AG10803 (cell line): ENCODE measurements around the gene HIPK3.
"Not testable (repeated sequence)": the region's sequence is repeated elsewhere in the genome, so short reads cannot be mapped to it uniquely, and the experiment has no call there.

Experiments
- DNase-seq: peaks from one replicate; pipeline ENCODE4 v3.0.0; 2010; ENCODE audit warnings: low read depth
- H3K4me3 ChIP-seq: 2 replicates; pipeline ENCODE4 v1.5.1; 2011; ENCODE audit warnings: mild to moderate bottlenecking, low read length, control low read depth
- TF ChIP-seq, protein P1 (sequence below): conservative IDR thresholded peaks from 2 replicates; pipeline ENCODE4 v1.5.1; 2011; ENCODE audit warnings: mild to moderate bottlenecking, low read length, control low read depth, inconsistent platforms

Gene HIPK3

DNA sequence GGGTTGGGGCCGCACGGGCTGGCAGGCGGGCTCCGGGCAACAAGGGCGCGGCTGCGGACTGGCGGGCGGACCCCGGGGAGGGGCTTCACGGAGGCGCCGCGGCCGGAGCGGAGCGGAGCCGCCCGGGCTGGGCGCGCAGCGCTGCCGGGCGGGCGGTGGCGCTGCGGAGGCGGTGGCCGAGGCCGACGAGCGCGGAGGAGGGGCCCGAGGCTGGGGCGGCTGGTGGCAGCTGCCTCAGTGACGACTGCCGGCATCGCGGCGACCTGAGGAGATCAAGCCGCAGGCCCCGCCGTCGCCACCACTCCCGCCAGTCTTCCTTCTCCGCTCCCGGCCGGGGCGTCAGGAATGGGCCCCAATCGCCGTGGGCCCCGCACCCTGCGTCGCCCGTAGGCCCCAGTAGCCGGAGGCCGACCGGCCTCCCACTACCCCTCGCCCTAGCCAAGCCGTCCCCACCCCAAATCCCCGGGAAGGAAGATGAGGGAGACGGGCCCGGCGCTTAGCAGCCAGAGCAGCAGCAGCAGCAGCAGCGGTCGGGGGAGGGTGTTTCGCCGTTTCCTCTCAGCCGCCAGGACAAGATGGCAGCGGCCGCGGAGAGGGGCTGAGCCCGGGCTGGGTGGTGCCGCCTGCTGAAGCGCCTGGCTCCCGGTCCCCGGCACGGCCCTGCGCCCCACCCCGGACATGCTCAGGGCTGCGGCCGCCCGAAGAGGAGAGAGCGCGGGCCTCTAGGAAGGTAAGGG, at the start of gene HIPK3:
Gene HIPK3, plus strand, starts transcription at position 222 of the 737 bp plus-strand sequence.
- DNase-seq, result peak; percentile 84
- TF ChIP-seq, protein P1, sequence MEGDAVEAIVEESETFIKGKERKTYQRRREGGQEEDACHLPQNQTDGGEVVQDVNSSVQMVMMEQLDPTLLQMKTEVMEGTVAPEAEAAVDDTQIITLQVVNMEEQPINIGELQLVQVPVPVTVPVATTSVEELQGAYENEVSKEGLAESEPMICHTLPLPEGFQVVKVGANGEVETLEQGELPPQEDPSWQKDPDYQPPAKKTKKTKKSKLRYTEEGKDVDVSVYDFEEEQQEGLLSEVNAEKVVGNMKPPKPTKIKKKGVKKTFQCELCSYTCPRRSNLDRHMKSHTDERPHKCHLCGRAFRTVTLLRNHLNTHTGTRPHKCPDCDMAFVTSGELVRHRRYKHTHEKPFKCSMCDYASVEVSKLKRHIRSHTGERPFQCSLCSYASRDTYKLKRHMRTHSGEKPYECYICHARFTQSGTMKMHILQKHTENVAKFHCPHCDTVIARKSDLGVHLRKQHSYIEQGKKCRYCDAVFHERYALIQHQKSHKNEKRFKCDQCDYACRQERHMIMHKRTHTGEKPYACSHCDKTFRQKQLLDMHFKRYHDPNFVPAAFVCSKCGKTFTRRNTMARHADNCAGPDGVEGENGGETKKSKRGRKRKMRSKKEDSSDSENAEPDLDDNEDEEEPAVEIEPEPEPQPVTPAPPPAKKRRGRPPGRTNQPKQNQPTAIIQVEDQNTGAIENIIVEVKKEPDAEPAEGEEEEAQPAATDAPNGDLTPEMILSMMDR, result no peak

DNA sequence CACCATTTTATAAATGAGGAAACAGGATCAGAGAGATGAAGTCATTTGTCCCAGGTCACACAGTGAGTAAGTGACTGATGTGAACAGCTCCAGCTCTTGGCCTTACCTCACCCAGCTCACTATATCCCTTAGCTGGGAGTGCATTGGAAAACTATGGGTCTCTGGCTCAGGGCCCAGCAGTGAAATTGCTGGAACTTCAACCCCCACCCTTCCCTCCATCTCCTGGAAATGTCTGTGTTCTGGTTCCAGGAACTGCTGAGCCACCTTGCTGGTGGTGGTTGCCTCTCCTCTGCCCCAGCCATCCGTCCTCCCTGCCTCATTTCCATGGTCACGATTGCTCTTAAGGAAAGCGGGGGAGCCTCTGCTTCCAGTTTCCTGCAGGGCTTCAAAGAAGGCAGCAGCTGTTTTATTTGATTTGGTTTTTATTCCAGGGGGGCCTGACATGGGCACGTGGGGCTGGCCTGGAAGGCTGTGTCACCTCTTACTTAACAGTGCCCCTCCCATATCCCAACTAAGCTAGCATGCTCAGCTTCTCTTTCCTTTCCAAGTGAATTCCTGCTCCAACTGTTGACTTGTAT, 49.7 kb upstream of the HIPK3 start:
- no peak overlapping the region for H3K4me3 ChIP-seq
- no peak for DNase-seq
- TF ChIP-seq, protein P1, result no peak

More for the DNA sequence above, at the start of gene HIPK3:
- H3K4me3 ChIP-seq, result peak within 1 kb of the TSS; percentile 94

DNA sequence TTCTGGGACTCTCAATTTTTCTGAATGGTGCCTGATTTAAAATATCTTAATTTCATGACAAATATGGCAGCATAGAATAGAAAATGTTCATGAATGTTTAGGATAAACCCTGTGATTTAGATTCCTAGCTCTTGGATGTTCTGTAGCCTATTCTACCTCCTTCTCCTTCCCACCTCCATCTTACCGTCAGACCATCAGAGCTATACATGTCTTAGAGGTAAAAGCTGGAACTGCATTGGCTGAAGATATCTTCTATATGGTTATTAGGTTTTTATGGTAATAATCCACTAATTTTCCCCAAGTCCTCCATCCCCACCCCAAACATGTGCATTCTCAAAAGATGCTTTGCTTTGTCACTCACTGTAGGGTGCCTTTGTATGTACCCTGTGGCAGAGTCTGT, 49.0 kb upstream of the HIPK3 start:
- no peak for DNase-seq
- no peak overlapping the region for H3K4me3 ChIP-seq
- TF ChIP-seq, protein P1, result no peak

DNA sequence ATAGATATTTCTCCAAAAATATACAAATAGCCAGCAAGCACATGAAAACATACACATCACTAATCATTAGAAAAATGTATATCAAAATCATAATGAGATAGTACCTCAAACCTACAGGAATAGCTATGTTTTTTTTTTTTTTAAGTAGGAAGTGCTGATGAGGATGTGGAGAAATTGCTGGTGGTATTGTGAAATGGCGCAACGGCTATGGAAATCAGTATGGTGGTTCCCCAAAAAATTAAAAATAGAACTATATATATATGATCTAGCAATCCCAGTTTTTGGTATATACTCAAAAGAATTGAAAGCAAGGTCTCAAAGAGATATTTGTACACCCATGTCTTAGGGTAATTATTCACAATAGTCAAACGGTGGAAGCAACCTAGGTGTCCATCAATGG, 46.0 kb upstream of the HIPK3 start:
- TF ChIP-seq, protein P1, result no peak
- DNase-seq, result no peak
- H3K4me3 ChIP-seq, result no peak overlapping the region

DNA sequence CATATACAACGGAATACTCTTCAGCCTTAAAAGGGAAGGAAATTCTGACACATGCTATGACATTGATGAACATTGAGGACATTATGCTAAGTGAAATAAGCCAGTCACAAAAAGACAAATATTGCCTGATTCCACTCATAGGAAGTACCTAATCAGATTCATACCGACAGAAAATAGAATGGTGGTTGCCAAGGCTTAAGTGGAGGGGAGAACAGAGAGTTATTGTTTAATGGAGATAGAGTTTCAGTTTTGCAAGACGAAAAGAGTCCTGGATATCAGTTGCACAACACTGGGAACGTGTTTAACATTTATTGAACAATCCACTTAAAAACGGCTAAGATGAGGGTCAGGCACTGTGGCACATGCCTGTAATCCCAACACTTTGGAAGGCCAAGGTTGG, 45.6 kb upstream of the HIPK3 start:
- TF ChIP-seq, protein P1, result no peak
- H3K4me3 ChIP-seq, result no peak overlapping the region
- no peak for DNase-seq

DNA sequence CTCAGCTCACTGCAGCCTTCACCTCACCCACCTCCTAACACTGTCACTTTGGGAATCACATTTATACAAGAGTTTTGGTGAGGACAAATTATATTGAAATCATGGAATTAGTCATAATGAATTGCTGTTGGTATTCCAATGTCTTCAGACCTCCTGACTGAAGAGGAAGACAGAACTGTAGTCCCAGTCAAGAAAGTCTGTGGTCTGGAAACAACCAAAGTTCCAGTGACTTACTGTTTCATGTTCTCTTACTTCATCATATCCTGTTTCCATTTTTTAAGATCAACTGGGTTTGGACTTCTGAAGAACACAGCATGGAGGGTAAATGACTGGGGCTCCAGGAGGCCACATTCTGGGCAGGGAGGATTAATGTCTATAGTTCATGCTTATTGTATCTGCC, 43.0 kb upstream of the HIPK3 start:
- peak; percentile 28 for DNase-seq
- no peak overlapping the region for H3K4me3 ChIP-seq
- TF ChIP-seq, protein P1, result no peak

DNA sequence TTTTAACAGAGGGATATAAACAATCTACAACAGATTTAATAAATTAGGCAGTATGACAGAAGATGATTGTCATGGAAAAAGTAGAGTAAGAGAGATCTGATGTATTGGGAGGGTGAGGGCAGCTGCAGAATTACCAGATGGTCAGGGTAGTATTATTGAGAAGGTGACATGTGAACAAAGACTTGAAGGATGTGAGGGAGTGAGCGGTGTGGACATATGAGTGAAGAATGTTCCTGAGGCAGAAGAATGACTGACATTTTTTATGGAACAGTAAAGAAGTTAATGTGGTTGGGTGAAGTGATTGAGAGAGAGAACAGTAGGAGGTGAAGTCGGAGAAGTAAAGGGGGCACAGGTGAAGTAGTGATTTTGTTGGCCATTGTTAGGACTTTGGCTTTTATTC, 42.4 kb upstream of the HIPK3 start:
- TF ChIP-seq, protein P1, result no peak
- DNase-seq, result no peak
- H3K4me3 ChIP-seq, result no peak overlapping the region

DNA sequence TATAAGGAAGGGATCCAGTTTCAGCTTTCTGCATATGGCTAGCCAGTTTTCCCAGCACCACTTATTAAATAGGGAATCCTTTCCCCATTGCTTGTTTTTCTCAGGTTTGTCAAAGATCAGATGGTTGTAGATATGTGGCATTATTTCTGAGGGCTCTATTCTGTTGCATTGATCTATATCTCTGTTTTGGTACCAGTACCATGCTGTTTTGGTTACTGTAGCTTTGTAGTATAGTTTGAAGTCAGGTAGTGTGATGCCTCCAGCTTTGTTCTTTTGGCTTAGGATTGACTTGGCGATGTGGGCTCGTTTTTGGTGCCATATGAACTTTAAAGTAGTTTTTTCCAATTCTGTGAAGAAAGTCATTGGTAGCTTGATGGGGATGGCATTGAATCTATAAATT, 40.5 kb upstream of the HIPK3 start:
- not testable (repeated sequence) for DNase-seq, H3K4me3 ChIP-seq
